ENCODE measurements around the gene DCLRE1A. TPM values are rescaled to one million over a fixed set of nuclear protein-coding genes. Genes with fewer than 3 reads are reported as not detected.

The DCLRE1A gene
- 10 to 100 TPM; 10.8 to 11.9 (median 11.7) TPM for total RNA-seq

GRCh38 chr10:113854013-113854760 is at the start of gene DCLRE1A, which contains the start of gene NHLRC2:
TSS of gene DCLRE1A (minus strand) at chr10:113854082. CDS start at chr10:113853182, 900 bp downstream.
TSS of gene NHLRC2 (plus strand) at chr10:113854661. CDS start at chr10:113854873, 212 bp downstream.
- ATAC-seq: peak; percentile 65 to 75
- peak; percentile 51 for DNase-seq
- H3K27me3 Mint-ChIP-seq (ENCODE audit: low read depth): no peaks in the 10 kb centered on the region
- peak within 1 kb of the TSS; percentile 98 for H3K4me3 Mint-ChIP-seq
- H3K9me3 Mint-ChIP-seq: no peaks in the 10 kb centered on the region
- H3K36me3 Mint-ChIP-seq (ENCODE audit: insufficient read depth): peaks cover 10% of the 10 kb centered on the region
- H3K4me1 Mint-ChIP-seq (ENCODE audit: low read depth): peaks cover 45% of the 10 kb centered on the region

GRCh38 chr10:113899952-113900598 is 46.2 kb upstream of the DCLRE1A start:
- H3K4me1 Mint-ChIP-seq (ENCODE audit: low read depth): no peaks in the 10 kb centered on the region
- H3K9me3 Mint-ChIP-seq: no peaks in the 10 kb centered on the region
- ATAC-seq (no peak), DNase-seq (no peak)
- H3K36me3 Mint-ChIP-seq (ENCODE audit: insufficient read depth): peaks cover 37% of the 10 kb centered on the region
- H3K4me3 Mint-ChIP-seq: no peak overlapping the region
- H3K27me3 Mint-ChIP-seq (ENCODE audit: low read depth): no peaks in the 10 kb centered on the region

GRCh38 chr10:113897693-113898618 is 44.1 kb upstream of the DCLRE1A start:
- no peak overlapping the region for H3K4me3 Mint-ChIP-seq
- no peaks in the 10 kb centered on the region for H3K4me1 Mint-ChIP-seq (ENCODE audit: low read depth)
- H3K9me3 Mint-ChIP-seq: no peaks in the 10 kb centered on the region
- H3K36me3 Mint-ChIP-seq (ENCODE audit: insufficient read depth): peaks cover 37% of the 10 kb centered on the region
- no peak for ATAC-seq
- DNase-seq: no peak
- no peaks in the 10 kb centered on the region for H3K27me3 Mint-ChIP-seq (ENCODE audit: low read depth)

- Mint-ChIP-seq H3K4me3 (no peak overlapping the region), H3K9me3 (no peaks in the 10 kb centered on the region), H3K4me1 (ENCODE audit: low read depth) (no peaks in the 10 kb centered on the region), H3K36me3 (ENCODE audit: insufficient read depth) (peaks cover 40% of the 10 kb centered on the region), H3K27me3 (ENCODE audit: low read depth) (no peaks in the 10 kb centered on the region)
- ATAC-seq (no peak), DNase-seq (no peak)
Measured at GRCh38 chr10:113895018-113895417, 41.1 kb upstream of the DCLRE1A start.

GRCh38 chr10:113894581-113894980 is 40.7 kb upstream of the DCLRE1A start:
- H3K9me3 Mint-ChIP-seq: no peaks in the 10 kb centered on the region
- no peaks in the 10 kb centered on the region for H3K27me3 Mint-ChIP-seq (ENCODE audit: low read depth)
- H3K4me3 Mint-ChIP-seq: no peak overlapping the region
- H3K4me1 Mint-ChIP-seq (ENCODE audit: low read depth): no peaks in the 10 kb centered on the region
- DNase-seq (no peak), ATAC-seq (no peak)
- H3K36me3 Mint-ChIP-seq (ENCODE audit: insufficient read depth): peaks cover 43% of the 10 kb centered on the region

GRCh38 chr10:113893570-113893969 is 39.7 kb upstream of the DCLRE1A start:
- peaks cover 39% of the 10 kb centered on the region for H3K36me3 Mint-ChIP-seq (ENCODE audit: insufficient read depth)
- no peaks in the 10 kb centered on the region for H3K9me3 Mint-ChIP-seq
- H3K27me3 Mint-ChIP-seq (ENCODE audit: low read depth): no peaks in the 10 kb centered on the region
- ATAC-seq (no peak), DNase-seq (no peak)
- H3K4me3 Mint-ChIP-seq: no peak overlapping the region
- no peaks in the 10 kb centered on the region for H3K4me1 Mint-ChIP-seq (ENCODE audit: low read depth)

GRCh38 chr10:113891476-113891875 is 37.6 kb upstream of the DCLRE1A start:
- ATAC-seq (no peak), DNase-seq (no peak)
- H3K27me3 Mint-ChIP-seq (ENCODE audit: low read depth): no peaks in the 10 kb centered on the region
- no peaks in the 10 kb centered on the region for H3K4me1 Mint-ChIP-seq (ENCODE audit: low read depth)
- peaks cover 44% of the 10 kb centered on the region for H3K36me3 Mint-ChIP-seq (ENCODE audit: insufficient read depth)
- no peaks in the 10 kb centered on the region for H3K9me3 Mint-ChIP-seq
- no peak overlapping the region for H3K4me3 Mint-ChIP-seq

GRCh38 chr10:113890769-113891168 is 36.9 kb upstream of the DCLRE1A start:
- Mint-ChIP-seq H3K4me3 (no peak overlapping the region), H3K4me1 (ENCODE audit: low read depth) (no peaks in the 10 kb centered on the region), H3K9me3 (no peaks in the 10 kb centered on the region), H3K27me3 (ENCODE audit: low read depth) (no peaks in the 10 kb centered on the region), H3K36me3 (ENCODE audit: insufficient read depth) (peaks cover 47% of the 10 kb centered on the region)
- ATAC-seq (no peak), DNase-seq (no peak)

- Mint-ChIP-seq H3K9me3 (no peaks in the 10 kb centered on the region), H3K27me3 (ENCODE audit: low read depth) (no peaks in the 10 kb centered on the region), H3K36me3 (ENCODE audit: insufficient read depth) (peaks cover 41% of the 10 kb centered on the region), H3K4me1 (ENCODE audit: low read depth) (no peaks in the 10 kb centered on the region), H3K4me3 (no peak overlapping the region)
- no peak for DNase-seq
- no peak for ATAC-seq
Measured at GRCh38 chr10:113889911-113890310, 36.0 kb upstream of the DCLRE1A start.

GRCh38 chr10:113882240-113882639 is 28.4 kb upstream of the DCLRE1A start:
- Mint-ChIP-seq H3K27me3 (ENCODE audit: low read depth) (no peaks in the 10 kb centered on the region), H3K4me1 (ENCODE audit: low read depth) (peaks cover 13% of the 10 kb centered on the region), H3K4me3 (no peak overlapping the region), H3K9me3 (no peaks in the 10 kb centered on the region), H3K36me3 (ENCODE audit: insufficient read depth) (peaks cover 41% of the 10 kb centered on the region)
- ATAC-seq: no peak
- DNase-seq: no peak

- DNase-seq (no peak), ATAC-seq (no peak)
- Mint-ChIP-seq H3K36me3 (ENCODE audit: insufficient read depth) (peaks cover 39% of the 10 kb centered on the region), H3K27me3 (ENCODE audit: low read depth) (no peaks in the 10 kb centered on the region), H3K4me3 (no peak overlapping the region), H3K4me1 (ENCODE audit: low read depth) (peaks cover 13% of the 10 kb centered on the region), H3K9me3 (no peaks in the 10 kb centered on the region)
Measured at GRCh38 chr10:113880236-113880635, 26.4 kb upstream of the DCLRE1A start.

- Mint-ChIP-seq H3K36me3 (ENCODE audit: insufficient read depth) (peaks cover 40% of the 10 kb centered on the region), H3K27me3 (ENCODE audit: low read depth) (no peaks in the 10 kb centered on the region), H3K4me1 (ENCODE audit: low read depth) (peaks cover 18% of the 10 kb centered on the region), H3K9me3 (no peaks in the 10 kb centered on the region), H3K4me3 (no peak overlapping the region)
- no peak for DNase-seq
- ATAC-seq: no peak
Measured at GRCh38 chr10:113879691-113880090, 25.8 kb upstream of the DCLRE1A start.

GRCh38 chr10:113876461-113876860 is 22.6 kb upstream of the DCLRE1A start:
- Mint-ChIP-seq H3K4me1 (ENCODE audit: low read depth) (peaks cover 11% of the 10 kb centered on the region), H3K27me3 (ENCODE audit: low read depth) (no peaks in the 10 kb centered on the region), H3K9me3 (peaks cover 10% of the 10 kb centered on the region), H3K4me3 (no peak overlapping the region), H3K36me3 (ENCODE audit: insufficient read depth) (peaks cover 30% of the 10 kb centered on the region)
- ATAC-seq (no peak), DNase-seq (no peak)

GRCh38 chr10:113875212-113875611 is 21.3 kb upstream of the DCLRE1A start:
- H3K4me1 Mint-ChIP-seq (ENCODE audit: low read depth): peaks cover 11% of the 10 kb centered on the region
- H3K4me3 Mint-ChIP-seq: no peak overlapping the region
- peaks cover 32% of the 10 kb centered on the region for H3K36me3 Mint-ChIP-seq (ENCODE audit: insufficient read depth)
- no peaks in the 10 kb centered on the region for H3K27me3 Mint-ChIP-seq (ENCODE audit: low read depth)
- ATAC-seq (no peak), DNase-seq (no peak)
- peaks cover 10% of the 10 kb centered on the region for H3K9me3 Mint-ChIP-seq

Data from activated T-cell treated with anti-CD3 and anti-CD28 coated beads, Interleukin-2, amount 50 U/mL, for 4 hours (primary cell).